IMR-90 (cell line): Measurements from ENCODE around the gene CTRB2.

Experiments
- BHLHE40 ChIP-seq: fragments of 150-350 bp; IDR thresholded peaks from 2 replicates; pipeline ENCODE4 v1.6.1; 2016; ENCODE audit warnings: mild to moderate bottlenecking, low read depth, low read length
- POLR2A ChIP-seq: IDR thresholded peaks from 2 replicates; pipeline ENCODE4 v1.6.1; 2012; ENCODE audit warnings: mild to moderate bottlenecking, low read depth, low read length
- TF ChIP-seq, protein P1 (sequence below): conservative IDR thresholded peaks from 2 replicates; pipeline ENCODE4 v1.5.1; 2012; ENCODE audit warnings: mild to moderate bottlenecking, low read depth, low read length, improper control_type of control experiment
- TF ChIP-seq, protein P2 (sequence below): fragments of 150-350 bp; IDR thresholded peaks from 2 replicates; pipeline ENCODE4 v1.6.1; 2017; ENCODE audit warnings: mild to moderate bottlenecking, antibody characterized with exemption, low read length, low read depth

DNA sequence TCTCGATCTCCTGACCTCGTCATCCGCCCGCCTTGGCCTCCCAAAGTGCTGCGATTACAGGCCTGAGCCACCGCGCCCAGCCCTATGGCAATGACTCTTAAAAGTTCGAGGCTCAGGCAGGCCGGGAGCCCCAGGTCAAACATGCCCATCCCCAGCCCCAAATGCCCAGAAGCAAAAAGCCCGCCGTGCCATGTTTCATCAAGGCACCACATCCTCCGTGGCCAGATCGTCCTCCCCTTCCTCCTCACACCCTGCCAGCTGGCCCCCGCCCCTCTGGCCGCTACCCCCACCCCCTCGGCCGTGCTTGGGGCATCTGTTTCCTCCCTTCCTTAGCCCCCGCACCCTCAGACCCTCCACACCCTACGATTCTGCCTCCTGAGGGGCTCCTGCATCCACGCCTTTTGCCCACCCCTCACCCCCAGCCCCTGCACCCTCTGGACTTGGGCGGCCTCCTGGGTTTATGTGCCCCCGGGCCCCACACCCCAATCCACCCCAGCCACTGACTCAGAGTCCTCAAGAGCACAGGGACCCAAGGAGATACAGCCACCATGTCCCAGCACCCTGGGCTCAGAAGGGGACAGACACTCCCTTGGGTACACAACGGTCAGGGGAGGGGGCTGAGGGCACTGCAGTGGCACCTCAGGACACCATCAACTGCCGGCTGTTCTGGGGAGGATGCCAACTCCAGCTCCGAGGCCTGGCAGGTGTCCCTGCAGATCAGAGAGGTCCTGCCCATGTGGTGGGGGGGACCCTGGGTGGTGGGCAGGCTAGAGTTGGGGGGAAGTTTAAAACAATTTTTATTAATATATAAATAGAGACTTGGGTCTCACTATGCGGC is 18.9 kb upstream of the CTRB2 start:
- TF ChIP-seq, protein P1, sequence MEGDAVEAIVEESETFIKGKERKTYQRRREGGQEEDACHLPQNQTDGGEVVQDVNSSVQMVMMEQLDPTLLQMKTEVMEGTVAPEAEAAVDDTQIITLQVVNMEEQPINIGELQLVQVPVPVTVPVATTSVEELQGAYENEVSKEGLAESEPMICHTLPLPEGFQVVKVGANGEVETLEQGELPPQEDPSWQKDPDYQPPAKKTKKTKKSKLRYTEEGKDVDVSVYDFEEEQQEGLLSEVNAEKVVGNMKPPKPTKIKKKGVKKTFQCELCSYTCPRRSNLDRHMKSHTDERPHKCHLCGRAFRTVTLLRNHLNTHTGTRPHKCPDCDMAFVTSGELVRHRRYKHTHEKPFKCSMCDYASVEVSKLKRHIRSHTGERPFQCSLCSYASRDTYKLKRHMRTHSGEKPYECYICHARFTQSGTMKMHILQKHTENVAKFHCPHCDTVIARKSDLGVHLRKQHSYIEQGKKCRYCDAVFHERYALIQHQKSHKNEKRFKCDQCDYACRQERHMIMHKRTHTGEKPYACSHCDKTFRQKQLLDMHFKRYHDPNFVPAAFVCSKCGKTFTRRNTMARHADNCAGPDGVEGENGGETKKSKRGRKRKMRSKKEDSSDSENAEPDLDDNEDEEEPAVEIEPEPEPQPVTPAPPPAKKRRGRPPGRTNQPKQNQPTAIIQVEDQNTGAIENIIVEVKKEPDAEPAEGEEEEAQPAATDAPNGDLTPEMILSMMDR: no peak
- no peak for TF ChIP-seq POLR2A
- TF ChIP-seq, protein P2, sequence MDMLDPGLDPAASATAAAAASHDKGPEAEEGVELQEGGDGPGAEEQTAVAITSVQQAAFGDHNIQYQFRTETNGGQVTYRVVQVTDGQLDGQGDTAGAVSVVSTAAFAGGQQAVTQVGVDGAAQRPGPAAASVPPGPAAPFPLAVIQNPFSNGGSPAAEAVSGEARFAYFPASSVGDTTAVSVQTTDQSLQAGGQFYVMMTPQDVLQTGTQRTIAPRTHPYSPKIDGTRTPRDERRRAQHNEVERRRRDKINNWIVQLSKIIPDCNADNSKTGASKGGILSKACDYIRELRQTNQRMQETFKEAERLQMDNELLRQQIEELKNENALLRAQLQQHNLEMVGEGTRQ: no peak
- TF ChIP-seq BHLHE40: no peak
